ENCODE results near the gene FXYD4.

The FXYD4 gene

DNA sequence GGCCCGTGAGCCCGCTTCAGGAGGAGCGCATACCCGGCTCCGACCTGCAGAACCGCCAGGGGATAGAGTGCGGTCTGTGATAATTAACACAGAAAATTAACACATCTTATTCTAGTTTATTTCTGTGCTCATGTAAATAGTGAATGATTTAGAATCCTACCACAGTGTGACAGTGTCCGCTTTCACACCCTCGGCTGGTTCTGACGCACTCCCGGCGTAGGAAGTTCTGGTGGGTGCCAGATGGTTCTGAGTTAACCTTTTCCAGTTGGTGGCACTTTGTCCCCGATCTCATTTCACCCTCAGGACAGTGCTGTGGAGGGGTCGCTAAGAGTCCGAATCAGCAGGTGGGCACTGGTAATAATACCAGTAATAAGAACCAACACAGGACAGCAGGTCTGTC is 28.3 kb upstream of the FXYD4 start:
- in situ Hi-C loops (cut with HindIII; ENCODE audit: low sequenced_read_pairs), result no loop called here

DNA sequence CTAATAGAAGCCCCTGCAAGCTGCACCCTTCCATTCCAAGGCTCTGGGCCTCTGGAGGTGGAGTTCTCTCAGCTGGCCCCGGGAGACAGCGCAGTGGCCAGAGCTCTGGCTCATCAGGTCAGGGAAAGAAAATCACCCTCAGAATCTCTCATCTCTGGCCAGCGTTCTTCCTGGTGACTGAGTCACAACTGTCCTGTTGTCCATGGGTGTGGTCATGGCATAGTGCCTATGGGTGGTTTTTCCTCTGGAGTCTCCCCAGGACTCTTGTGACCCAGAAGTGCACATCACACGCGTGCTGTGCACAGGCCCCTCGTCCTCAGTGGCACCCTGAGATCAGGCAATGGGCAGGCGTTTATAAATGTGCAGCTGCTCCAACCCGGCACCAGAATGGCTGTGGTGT is 27.4 kb upstream of the FXYD4 start:
- in situ Hi-C loops (cut with HindIII; ENCODE audit: low sequenced_read_pairs), result no loop called here

DNA sequence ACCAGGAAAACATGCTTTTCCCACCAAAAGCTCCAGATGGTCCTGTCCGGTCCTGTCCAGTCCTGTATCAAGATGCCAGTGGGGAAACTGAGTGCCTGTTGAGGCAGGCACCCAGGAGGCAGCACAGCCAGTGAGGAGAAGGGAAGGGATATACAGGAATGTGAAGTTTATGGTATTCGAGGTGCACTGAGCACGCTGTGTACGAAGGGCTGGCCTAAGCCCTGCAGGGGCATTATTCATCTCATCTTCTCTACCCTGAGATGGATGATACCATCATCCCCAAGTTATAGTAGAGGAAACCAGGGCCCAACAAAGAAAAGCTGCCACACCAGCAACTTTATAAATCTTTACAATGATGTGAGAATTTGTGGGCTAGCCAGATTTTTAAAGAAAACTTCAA is 23.4 kb upstream of the FXYD4 start:
- in situ Hi-C loops (cut with HindIII; ENCODE audit: low sequenced_read_pairs), result no loop called here

DNA sequence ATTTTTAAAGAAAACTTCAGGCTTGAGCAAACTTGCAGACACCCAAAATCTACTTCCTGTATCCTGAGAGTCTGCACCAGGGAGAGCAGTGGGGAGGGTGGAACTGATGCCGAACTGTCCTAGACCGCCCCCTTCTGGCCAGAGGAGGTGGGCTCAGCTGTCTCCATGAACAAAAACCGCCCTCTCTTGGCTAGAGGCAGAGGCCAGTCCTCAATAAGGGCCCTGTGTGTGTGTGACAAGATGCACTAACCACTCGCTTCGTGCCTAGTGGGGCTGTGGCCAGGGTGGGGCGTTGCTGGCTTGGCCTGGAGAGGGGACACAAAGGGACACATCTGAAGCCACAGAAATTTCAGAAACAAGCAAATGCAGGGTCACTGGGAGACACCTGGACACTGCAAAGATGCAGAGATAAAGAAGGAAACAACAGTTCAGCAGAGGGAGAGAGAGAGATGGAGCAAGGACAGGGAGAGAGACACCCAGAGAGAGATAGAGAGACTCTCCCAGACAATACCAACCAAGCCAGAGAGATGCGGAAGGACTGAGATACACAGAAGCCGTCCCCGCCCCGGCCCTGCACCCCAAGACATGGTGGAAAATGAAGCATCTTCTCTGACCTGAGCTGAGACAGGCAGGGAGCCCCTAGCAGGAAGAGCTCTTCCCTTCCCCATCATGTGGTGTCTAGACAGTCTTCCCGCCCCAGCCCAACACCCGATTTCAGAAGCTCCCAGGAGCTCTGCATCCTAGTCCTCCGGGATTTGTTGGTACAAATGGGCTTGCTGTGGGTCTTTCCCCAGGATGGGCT is 22.7 kb upstream of the FXYD4 start:
- in situ Hi-C loops (cut with HindIII; ENCODE audit: low sequenced_read_pairs), result no loop called here

DNA sequence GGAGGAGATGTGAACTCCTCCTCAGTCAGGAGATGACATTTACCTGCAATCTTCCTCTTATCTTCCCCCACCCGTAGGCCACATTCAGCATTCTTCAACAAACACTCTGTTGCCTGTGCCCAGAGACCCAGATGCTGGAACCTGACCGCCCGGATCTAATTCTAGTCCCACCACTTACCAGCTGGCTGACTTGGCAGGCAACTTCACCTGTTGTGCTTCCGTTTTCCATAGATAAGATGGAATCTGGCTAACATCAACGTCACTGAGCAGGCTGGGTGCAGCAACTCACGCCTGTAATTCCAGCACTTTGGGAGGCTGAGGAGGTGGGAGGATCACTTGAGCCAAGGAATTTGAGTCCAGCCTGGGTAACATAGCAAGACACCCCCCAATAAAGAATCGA is 21.3 kb upstream of the FXYD4 start:
- in situ Hi-C loops (cut with HindIII; ENCODE audit: low sequenced_read_pairs), result no loop called here

DNA sequence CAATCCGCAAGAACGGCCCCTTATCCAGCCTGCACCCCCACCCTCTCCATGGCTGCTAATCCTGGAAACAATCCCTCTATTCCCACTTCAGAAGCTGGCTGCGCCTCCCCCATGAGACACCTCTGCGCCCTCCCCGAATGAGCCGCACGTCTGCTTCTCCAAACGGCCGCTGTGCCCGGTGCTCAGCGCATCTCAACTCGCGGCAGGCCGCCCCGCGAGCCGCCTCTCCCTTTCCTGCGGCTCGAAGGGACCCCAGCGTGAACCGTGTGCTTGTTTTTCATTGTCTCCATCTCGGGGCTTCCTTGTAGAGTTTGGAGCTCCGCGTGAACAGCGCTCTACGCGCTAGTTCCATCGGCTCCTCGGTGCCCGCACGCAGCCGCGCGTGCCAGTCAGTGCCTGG is 20.8 kb upstream of the FXYD4 start:
- in situ Hi-C loops (cut with HindIII; ENCODE audit: low sequenced_read_pairs), result no loop called here

DNA sequence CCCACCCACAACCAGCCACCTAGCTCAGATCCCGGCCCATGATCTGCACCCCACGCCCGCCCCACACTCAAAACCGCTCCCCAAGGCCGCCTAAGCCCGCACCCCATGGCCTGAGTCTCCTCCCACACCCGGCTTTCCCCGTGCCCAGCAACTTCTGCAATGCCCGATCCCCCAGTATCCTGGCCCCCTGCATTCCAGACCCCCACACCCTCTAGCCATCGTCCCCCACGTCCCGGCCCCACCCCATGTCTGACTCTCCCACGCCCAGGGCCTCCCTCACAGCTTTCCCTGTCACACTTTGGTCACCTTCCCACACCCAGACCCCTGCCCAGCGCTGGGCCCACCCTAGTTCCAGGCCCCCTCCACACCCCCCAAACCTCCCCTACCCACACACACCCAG is 20.1 kb upstream of the FXYD4 start:
- in situ Hi-C loops (cut with HindIII; ENCODE audit: low sequenced_read_pairs), result no loop called here

DNA sequence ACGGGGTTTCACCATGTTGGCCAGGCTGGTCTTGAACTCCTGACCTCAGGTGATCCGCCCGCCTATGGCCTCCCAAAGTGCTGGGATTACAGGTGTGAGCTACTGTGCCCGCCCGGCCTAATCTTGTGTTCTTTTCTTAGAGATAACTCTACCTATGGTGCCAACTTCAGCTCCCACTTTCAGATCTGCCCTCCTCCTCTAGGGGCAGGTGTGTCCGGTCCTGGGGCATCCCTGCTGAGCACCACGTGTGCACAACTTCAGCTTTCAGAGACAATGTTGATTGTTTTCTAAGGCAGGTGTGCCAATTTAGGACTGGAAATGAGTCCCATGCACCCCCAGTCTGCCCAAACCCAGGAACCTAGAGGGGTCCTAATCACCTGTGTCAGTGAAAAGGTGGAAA is 18.5 kb upstream of the FXYD4 start:
- in situ Hi-C loops (cut with HindIII; ENCODE audit: low sequenced_read_pairs), result no loop called here

DNA sequence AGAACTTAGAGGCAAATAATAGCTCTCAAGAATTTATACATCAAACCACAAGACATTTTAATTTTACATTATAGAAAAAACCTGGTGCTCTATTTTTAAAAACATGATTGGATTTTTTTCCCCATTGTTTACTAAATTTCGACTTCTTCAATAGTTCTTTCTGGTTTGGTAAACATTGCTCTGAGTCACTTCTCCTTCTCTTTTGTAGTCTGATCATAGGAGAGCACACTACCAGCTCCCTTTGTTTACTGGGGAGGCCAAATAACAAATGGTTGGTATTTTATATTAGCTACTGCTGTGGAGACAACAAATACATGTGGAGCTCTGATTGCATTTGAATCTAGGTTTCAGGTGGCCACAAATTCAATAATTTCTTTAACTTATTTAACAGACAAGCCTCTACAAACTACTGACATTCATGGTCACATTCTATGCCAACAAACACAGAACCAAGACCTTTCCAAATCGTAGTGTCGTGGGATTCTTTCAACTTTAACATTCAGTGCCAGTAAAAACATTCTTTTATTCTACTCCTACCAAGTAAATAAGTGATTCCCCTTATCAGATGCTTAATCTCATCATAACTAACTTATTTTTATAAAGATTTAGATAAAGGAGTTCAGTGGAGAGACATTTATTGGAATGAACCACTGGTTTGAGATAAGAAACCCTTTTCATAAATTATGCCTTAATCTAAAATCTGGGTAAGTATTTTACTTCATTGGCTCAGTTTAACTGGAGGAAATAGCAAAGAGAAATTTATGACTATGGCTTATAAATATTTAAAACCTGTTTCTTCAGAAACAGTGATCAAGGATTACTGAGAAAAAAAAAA is 17.7 kb upstream of the FXYD4 start:
- in situ Hi-C loops (cut with HindIII; ENCODE audit: low sequenced_read_pairs), result no loop called here

DNA sequence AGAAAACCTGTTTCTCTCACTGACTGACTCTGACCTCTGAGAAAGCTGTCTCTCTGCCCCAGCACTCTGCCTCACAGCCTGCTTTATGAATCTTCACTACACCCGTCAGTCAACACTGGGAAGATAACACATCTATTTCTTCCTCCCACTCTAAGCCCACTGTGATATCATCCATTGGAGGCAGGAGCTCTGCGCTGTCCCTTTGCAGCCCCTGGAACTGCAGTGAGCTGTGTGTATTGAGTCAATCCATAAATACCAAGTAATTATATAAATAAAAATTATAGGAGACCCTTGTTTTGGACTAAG is 17.2 kb upstream of the FXYD4 start:
- in situ Hi-C loops (cut with HindIII; ENCODE audit: low sequenced_read_pairs), result no loop called here

DNA sequence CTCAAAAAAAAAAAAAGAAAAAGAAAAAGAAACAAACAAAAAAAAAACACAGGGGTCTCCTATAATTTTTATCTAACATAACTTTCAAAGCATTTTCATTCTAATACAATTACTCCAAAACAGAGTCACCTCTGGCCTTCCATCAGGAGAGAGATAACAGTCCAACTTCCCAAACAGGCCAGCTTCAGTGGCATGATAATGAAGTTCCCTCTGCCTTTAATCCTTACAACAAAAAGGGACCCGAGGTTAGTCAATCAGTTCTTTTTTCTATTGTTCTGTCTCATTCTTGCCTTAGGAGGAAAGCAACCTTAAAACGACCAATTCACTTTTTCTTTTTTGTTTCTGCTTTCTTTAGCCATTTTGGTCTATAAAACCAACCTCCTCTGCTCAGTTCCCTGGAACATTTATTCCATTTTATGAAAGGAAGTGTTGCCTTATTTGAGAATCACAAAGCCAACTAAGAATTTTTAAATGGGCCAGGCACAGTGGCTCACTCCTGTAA is 16.5 kb upstream of the FXYD4 start:
- in situ Hi-C loops (cut with HindIII; ENCODE audit: low sequenced_read_pairs), result no loop called here

DNA sequence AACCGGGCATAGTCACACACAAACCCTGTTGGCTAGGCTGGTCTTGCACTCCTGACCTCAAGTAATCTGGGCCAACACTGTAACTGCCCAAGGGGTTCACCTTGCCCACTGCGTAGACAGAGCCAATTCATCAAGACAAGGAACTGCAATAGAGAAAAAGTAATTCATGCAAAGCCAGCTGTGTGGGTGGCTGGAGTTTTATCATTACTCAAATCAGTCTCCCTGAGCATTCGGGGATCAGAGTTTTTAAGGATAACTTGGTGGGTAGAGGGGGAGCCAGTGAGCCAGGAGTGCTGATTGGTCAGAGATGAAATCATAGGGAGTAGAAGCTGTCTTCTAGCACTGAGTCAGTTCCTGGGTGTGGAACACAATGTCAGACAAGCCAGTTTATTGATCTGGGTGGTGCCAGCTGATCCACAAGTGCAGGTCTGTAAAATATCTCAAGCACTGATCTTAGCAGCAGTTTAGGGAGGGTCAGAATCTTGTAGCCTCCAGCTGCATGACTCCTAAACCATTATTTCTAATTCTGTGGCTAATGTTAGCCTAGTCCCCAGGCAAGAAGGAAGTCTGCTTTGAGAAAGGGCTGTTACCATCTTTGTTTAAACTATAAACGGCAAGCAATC is 15.6 kb upstream of the FXYD4 start:
- in situ Hi-C loops (cut with HindIII; ENCODE audit: low sequenced_read_pairs), result no loop called here

DNA sequence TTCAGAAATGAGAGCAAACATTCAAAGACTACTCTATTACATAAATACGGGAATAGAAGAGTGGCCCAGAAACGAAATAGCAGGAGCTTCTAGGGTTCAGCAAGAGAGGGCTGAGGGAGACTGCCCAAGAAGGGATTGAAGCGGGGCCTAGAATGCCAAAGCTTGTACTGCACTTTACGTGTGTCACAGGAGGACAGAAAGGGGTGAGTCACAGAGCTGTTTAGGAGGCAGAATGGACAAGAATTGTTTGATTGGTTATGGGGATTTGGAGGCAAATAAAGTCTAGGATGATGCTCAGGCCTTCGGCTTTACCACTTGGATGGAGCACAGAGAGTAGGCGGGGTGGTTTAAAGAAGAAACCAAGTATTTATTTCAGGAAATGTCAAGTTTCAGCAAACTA is 11.3 kb upstream of the FXYD4 start:
- in situ Hi-C loops (cut with HindIII; ENCODE audit: low sequenced_read_pairs), result no loop called here

DNA sequence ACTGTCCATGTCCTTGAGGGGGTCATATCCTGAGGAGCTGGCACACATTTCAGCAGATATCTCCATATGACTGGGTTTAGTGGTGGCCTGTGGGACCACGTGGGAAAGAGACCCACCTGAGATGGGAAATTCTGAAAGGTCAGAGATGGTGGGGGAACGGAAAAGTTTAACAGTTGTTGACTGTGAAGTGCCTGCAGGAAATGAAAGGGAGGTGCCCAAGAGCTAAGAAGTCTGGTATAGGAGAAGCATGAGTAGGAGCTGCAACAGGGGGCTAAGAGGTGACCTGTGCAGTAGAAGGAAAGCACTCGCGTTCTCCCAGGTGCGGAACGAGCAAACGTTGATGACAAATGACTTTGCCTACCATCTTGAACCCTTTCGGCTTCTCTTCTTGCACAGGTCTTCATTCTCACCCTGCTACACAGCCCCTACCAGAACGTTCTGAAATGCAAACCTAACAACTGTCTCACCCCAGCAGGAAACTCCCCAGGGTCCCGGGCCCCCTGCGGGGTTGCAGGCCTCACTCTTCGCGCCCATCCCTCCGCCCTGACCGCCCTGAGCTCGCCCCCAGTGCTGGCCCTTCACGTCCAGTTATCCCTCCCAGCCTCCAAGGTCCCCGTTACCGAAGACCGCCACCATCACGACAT is 9.8 kb upstream of the FXYD4 start:
- in situ Hi-C loops (cut with HindIII; ENCODE audit: low sequenced_read_pairs), result no loop called here

DNA sequence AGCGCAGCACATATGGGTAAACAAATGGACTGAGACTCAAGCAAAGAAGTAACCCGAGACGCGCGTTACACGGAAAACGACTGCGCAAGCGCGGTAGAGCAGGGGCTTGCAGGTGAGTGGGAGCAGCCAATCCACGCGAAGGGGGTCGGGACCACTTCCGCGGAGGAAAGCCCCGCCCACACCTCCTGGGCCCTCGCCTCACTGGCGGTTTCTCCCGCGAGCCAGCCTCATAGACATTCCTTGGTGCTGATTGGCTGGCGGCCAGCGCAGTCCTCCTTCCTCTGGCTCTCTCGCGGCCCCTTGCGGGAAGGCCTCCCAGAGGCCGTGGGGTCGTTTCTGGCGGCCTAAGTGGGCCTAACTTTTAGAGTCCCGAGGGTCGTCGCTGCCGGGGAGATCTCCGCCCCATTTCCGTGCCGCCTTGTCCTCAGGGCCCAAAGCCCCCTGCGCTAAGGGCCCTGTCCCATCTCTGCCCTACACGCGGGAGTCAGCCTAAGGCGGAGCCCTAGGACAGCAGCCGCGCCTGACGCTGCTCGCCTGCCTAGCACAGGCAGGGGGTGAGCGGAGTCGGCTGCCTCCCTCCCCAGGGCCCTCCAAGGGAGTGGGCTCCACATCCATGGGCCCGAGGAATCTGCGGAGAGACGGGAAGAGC is 9.1 kb upstream of the FXYD4 start:
- in situ Hi-C loops (cut with HindIII; ENCODE audit: low sequenced_read_pairs), result no loop called here

DNA sequence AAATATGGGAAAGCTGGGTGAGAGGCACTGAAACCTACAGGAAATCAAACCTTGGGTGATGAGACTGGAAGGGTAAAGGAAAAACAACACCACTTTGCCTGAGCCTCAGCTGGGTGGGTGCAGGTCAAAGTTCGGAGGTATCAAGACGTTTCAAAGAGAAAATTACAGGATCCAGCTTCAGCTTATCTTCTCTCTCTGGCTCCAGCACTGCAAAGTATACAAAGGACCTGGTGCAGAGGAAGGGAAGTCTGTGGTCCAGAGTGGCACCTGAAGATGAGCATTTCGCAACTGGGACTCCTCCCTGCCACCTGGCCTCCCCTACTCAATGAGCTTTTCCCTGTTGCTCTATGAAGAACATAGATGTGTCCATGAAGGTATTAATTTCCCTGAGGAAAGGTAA is 6.4 kb upstream of the FXYD4 start:
- in situ Hi-C loops (cut with HindIII; ENCODE audit: low sequenced_read_pairs), result no loop called here

DNA sequence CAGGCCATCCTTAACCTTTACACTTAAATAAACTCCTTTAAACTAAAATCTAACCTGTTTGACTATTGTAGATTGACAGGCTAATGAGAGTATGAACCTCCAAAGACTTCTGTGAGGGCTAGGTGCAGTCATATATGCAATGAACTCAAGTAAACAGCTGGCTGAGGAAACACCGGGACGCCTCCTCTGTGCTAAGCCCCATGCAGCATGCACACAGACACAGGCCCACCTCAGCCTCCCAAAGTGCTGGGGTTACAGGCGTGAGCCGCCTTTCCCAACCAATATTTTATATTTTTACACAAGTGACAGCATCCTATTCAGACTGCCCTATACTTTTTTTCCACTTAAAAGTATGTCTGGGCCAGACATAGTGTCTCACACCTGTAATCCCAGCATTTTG is 1.5 kb upstream of the FXYD4 start:
- in situ Hi-C loops (cut with HindIII; ENCODE audit: low sequenced_read_pairs), result no loop called here

DNA sequence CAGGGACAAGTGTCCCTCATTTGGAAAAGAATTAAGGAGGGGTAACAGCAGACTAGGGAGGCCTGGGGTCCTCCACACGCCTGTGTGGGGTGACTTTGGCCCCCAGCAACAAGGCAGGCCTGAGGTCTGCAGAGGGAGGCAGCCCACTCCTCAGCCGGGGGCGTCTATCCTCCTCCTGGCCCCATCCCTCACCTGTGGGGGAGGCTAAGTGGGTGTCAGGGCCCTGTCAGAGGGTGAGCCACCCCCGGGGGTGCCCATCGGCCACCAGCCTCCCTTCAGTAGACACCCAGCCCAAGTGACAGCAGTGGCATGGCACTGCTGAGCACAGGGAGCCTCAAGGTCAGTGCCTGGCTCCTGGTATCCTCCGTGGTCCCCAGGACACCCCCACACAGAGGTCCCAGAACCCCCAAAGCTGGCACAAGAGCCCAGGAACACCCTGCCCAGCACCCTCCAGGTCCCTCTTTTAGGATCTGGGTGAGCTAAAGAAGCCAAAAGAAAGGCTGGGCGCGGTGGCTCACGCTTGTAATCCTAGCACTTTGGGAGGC is 693 bp upstream of the FXYD4 start:
- in situ Hi-C loops (cut with HindIII; ENCODE audit: low sequenced_read_pairs), result no loop called here

DNA sequence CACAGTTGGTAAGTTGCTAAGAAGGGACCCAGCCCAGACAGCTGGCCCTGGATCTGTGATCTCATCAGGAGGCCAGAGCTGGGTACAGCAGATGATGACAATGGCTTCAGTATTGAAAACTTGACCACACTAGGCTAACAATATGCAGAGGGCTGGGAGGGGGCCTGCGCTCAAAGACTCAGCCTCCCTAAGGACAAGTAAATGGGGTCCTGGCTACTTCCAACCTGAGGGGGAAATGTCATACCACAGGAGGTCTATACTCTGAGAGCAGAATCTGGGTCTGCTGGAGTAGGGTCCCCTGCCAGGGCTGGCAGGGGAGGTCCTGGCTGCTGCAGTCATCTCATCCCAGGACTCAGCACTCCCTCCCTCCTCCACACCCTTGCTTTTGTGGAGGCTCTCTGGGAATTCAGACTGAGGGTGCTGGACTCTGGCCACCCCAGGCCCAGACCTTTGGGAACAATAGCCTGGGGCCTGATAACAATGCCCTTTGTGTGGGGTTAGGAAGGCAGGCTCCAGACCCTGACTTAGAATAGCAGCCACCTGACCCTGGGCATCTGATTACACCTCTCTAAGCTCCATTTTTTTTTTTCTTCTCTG is 1.4 kb downstream of the FXYD4 start:
- in situ Hi-C loops (cut with HindIII; ENCODE audit: low sequenced_read_pairs), result no loop called here

DNA sequence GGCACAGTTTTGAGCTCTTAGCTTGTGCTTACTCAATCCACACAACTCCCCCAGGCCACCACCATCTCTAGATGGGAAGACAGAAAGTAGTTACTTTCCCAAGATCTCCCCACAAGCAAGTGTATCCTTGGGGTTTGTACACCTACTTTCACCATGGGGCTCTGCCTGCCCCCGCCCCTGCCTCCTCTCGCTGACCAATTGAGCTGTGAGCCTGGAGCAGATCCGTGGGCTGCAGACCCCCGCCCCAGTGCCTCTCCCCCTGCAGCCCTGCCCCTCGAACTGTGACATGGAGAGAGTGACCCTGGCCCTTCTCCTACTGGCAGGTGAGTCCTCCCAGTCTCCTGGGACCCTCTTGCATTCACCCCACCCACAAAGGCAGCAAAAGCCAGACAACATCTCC is 2.0 kb downstream of the FXYD4 start:
- in situ Hi-C loops (cut with HindIII; ENCODE audit: low sequenced_read_pairs), result no loop called here

Measured in endothelial cell of hepatic sinusoid (primary cell).